Osteoblast (primary cell): ENCODE measurements around the gene S1PR2. TPM values are rescaled to one million over a fixed set of nuclear protein-coding genes. Genes with fewer than 3 reads are reported as not detected.
"Not testable (repeated sequence)": the region's sequence is repeated elsewhere in the genome, so short reads cannot be mapped to it uniquely, and the experiment has no call there.

ENCODE experiments used
- DNase-seq: peaks from one replicate; pipeline ENCODE4 v3.0.0; 2011; ENCODE audit warnings: low spot score, mixed read lengths; ENCODE audit not compliant: insufficient read length; ENCODE audit errors: missing footprints
- H2AFZ ChIP-seq: 2 replicates; pipeline ENCODE4 v1.6.0; 2011; ENCODE audit warnings: mild to moderate bottlenecking, low read length
- H3K27ac ChIP-seq: 2 replicates; pipeline ENCODE4 v1.5.1; 2011; ENCODE audit warnings: mild to moderate bottlenecking, low read depth, low read length, moderate library complexity
- H3K27me3 ChIP-seq: 2 replicates; pipeline ENCODE4 v1.6.0; 2012; ENCODE audit warnings: mild to moderate bottlenecking, control low read depth, inconsistent platforms, low read length, moderate library complexity; ENCODE audit not compliant: insufficient read depth
- H3K36me3 ChIP-seq: 2 replicates; pipeline ENCODE4 v1.5.1; 2011; ENCODE audit warnings: mild to moderate bottlenecking, low read length, control low read depth, moderate library complexity; ENCODE audit not compliant: insufficient read depth
- H3K4me1 ChIP-seq: 2 replicates; pipeline ENCODE4 v1.5.1; 2011; ENCODE audit warnings: mild to moderate bottlenecking, low read length, control low read depth, moderate library complexity; ENCODE audit not compliant: insufficient read depth
- H3K4me2 ChIP-seq: 2 replicates; pipeline ENCODE4 v1.6.0; 2011; ENCODE audit warnings: mild to moderate bottlenecking, low read length; ENCODE audit not compliant: insufficient read depth
- H3K4me3 ChIP-seq: fragments of 200-600 bp; sonication (generic); 3 replicates; pipeline ENCODE4 v1.5.1; 2012; ENCODE audit warnings: mild to moderate bottlenecking, low read length, inconsistent platforms; ENCODE audit not compliant: insufficient read depth
- H3K79me2 ChIP-seq: 2 replicates; pipeline ENCODE4 v1.6.0; 2012; ENCODE audit warnings: mild to moderate bottlenecking, low read length, control low read depth, inconsistent platforms; ENCODE audit not compliant: insufficient read depth
- H3K9me3 ChIP-seq: 2 replicates; pipeline ENCODE4 v1.5.1; 2011; ENCODE audit warnings: low read depth, low read length, control low read depth
- H4K20me1 ChIP-seq: 2 replicates; pipeline ENCODE4 v1.6.0; 2012; ENCODE audit warnings: mild to moderate bottlenecking, low read length, control low read depth; ENCODE audit not compliant: insufficient read depth
- CTCF ChIP-seq: IDR thresholded peaks from 2 replicates; pipeline ENCODE4 v1.5.1; 2011; ENCODE audit warnings: mild to moderate bottlenecking, low read depth, low read length, moderate library complexity; ENCODE audit errors: extremely low read depth
- total RNA-seq: library from RNA; depleted of rRNA; stranded (reverse); fragments of >200 nt; gene quantifications from 2 replicates; pipeline ENCODE4 v1.2.3, GENCODE V29; 2012

The S1PR2 gene
- total RNA-seq, 1 donor = 9.4 TPM

- Histone ChIP-seq H3K4me2 (peak overlapping the region; percentile 50), H3K79me2 (no peaks in the 10 kb centered on the region), H3K9me3 (no peaks in the 10 kb centered on the region), H3K4me1 (peaks cover 19% of the 10 kb centered on the region), H4K20me1 (no peaks in the 10 kb centered on the region), H3K27ac (peak overlapping the region; percentile 84), H3K27me3 (no peaks in the 10 kb centered on the region), H3K4me3 (no peak overlapping the region), H2AFZ (peak overlapping the region; percentile 58), H3K36me3 (no peaks in the 10 kb centered on the region)
- TF ChIP-seq CTCF = no peak
- no peak for DNase-seq
Measured at GRCh38 chr19:10237702-10238101, 6.6 kb upstream of the S1PR2 start.

GRCh38 chr19:10235409-10235808 is 4.3 kb upstream of the S1PR2 start:
- not testable (repeated sequence) for H3K9me3 ChIP-seq, H4K20me1 ChIP-seq, DNase-seq, H3K27me3 ChIP-seq, H3K4me3 ChIP-seq, H3K36me3 ChIP-seq, H3K79me2 ChIP-seq, H3K4me2 ChIP-seq, H3K27ac ChIP-seq, H2AFZ ChIP-seq
- H3K4me1 ChIP-seq = peaks cover 22% of the 10 kb centered on the region

- Histone ChIP-seq H3K9me3 (no peaks in the 10 kb centered on the region), H3K4me1 (peaks cover 22% of the 10 kb centered on the region), H3K27ac (no peak overlapping the region), H4K20me1 (no peaks in the 10 kb centered on the region), H3K36me3 (no peaks in the 10 kb centered on the region), H2AFZ (no peak overlapping the region), H3K4me3 (no peak overlapping the region), H3K79me2 (peaks cover 2% of the 10 kb centered on the region), H3K4me2 (no peak overlapping the region), H3K27me3 (no peaks in the 10 kb centered on the region)
- no peak for TF ChIP-seq CTCF
- DNase-seq = no peak
Measured at GRCh38 chr19:10235003-10235402, 3.9 kb upstream of the S1PR2 start.

- Histone ChIP-seq H3K4me1 (peaks cover 25% of the 10 kb centered on the region), H3K27me3 (no peaks in the 10 kb centered on the region), H3K27ac (no peak overlapping the region), H3K9me3 (no peaks in the 10 kb centered on the region), H4K20me1 (peaks cover 8% of the 10 kb centered on the region), H2AFZ (no peak overlapping the region), H3K4me2 (no peak overlapping the region), H3K79me2 (peaks cover 9% of the 10 kb centered on the region), H3K4me3 (no peak overlapping the region), H3K36me3 (no peaks in the 10 kb centered on the region)
- TF ChIP-seq CTCF = no peak
- no peak for DNase-seq
Measured at GRCh38 chr19:10233946-10234345, 2.8 kb upstream of the S1PR2 start.
